H1 (cell line): ENCODE results near the gene TIAM2. TPM values are rescaled to one million over a fixed set of nuclear protein-coding genes. Genes with fewer than 3 reads are reported as not detected.
A peak's percentile ranks its signal among the peaks of the same experiment; 100 is the strongest.

Experiments
- CTCF ChIA-PET: fragments of 300-600 bp; sonication (Branson Sonifier 250); formaldehyde crosslinking; loops from one replicate; lab custom pipeline; 2021; ENCODE audit not compliant: partially characterized antibody; lab: Charles Lee
- POLR2A ChIA-PET: fragments of 300-600 bp; sonication (Branson Sonifier 250); formaldehyde crosslinking; loops from one replicate; lab custom pipeline; 2021; ENCODE audit warnings: inconsistent platforms; ENCODE audit not compliant: partially characterized antibody; lab: Charles Lee
- DNase-seq, 2 experiments: peaks; one replicate each; pipeline versions ENCODE4 v3.0.0 to v3.0.0-alpha.2; 2010 to 2022; ENCODE audit warnings: low spot score in 2 of 2, low read depth in 1 of 2, mixed read lengths in 1 of 2
- FAIRE-seq: peaks from 2 replicates; lab custom pipeline; 2011; peaks lifted over from hg19 to GRCh38; lab: Jason Lieb, UNC
- H2AFZ ChIP-seq: 2 replicates; pipeline ENCODE4 v1.8.1; 2012; ENCODE audit warnings: low read length, inconsistent platforms
- H2AK5ac ChIP-seq: 2 replicates; pipeline ENCODE4 v1.6.1; 2013; ENCODE audit warnings: low read depth, low read length
- H2BK120ac ChIP-seq: replicated peaks from 2 replicates; pipeline ENCODE3; 2013; ENCODE audit warnings: low read depth, low read length, inconsistent platforms
- H2BK12ac ChIP-seq: 2 replicates; pipeline ENCODE4 v1.6.1; 2013; ENCODE audit warnings: low read depth, low read length
- H2BK15ac ChIP-seq: 2 replicates; pipeline ENCODE4 v1.6.1; 2013; ENCODE audit warnings: low read length
- H2BK20ac ChIP-seq: 2 replicates; pipeline ENCODE4 v1.6.1; 2013; ENCODE audit warnings: low read length
- H2BK5ac ChIP-seq: 2 replicates; pipeline ENCODE4 v1.6.1; 2013; ENCODE audit warnings: low read depth, low read length
- H3K14ac ChIP-seq: 2 replicates; pipeline ENCODE4 v1.6.1; 2013; ENCODE audit warnings: inconsistent platforms; ENCODE audit not compliant: insufficient read length
- H3K18ac ChIP-seq: 2 replicates; pipeline ENCODE4 v1.6.1; 2013; ENCODE audit warnings: low read length; ENCODE audit errors: extremely low read depth
- H3K23ac ChIP-seq: 2 replicates; pipeline ENCODE4 v1.6.1; 2013; ENCODE audit warnings: inconsistent platforms; ENCODE audit not compliant: insufficient read length
- H3K23me2 ChIP-seq: 2 replicates; pipeline ENCODE4 v1.6.1; 2013; ENCODE audit warnings: low read depth, low read length
- H3K27ac ChIP-seq: 2 replicates; pipeline ENCODE4 v1.6.1; 2011; ENCODE audit warnings: low read depth, low read length, inconsistent platforms
- H3K27me3 ChIP-seq, 4 experiments: replicated peaks in 1 of 4; 1 replicate in 1 of 4; 2 replicates in 3 of 4; pipeline versions ENCODE4 v1.6.1 to v1.8.1; 2011 to 2013; ENCODE audit warnings: low read length in 3 of 4, mild to moderate bottlenecking in 3 of 4, inconsistent platforms in 2 of 4, mixed read lengths in 2 of 4, moderate library complexity in 1 of 4; ENCODE audit not compliant: control insufficient read depth in 3 of 4, insufficient read depth in 3 of 4; ENCODE audit errors: extremely low read depth in 1 of 4
- H3K36me3 ChIP-seq, 4 experiments: 2 replicates each; pipeline versions ENCODE4 v1.6.1 to v1.8.1; 2011 to 2013; ENCODE audit warnings: mild to moderate bottlenecking in 4 of 4, low read length in 3 of 4, moderate library complexity in 2 of 4, control low read depth in 1 of 4, inconsistent platforms in 1 of 4; ENCODE audit not compliant: insufficient read depth in 4 of 4, control insufficient read depth in 2 of 4
- H3K4ac ChIP-seq: replicated peaks from 2 replicates; pipeline ENCODE3; 2013; ENCODE audit warnings: low read length, low read depth, mixed read lengths, inconsistent platforms; ENCODE audit not compliant: insufficient read length
- H3K4me1 ChIP-seq, 4 experiments: replicated peaks in 1 of 4; 1 replicate in 1 of 4; 2 replicates in 3 of 4; pipeline versions ENCODE4 v1.6.1 to v1.8.1; 2011 to 2013; ENCODE audit warnings: low read length in 3 of 4, inconsistent platforms in 2 of 4, mixed read lengths in 1 of 4; ENCODE audit not compliant: insufficient read depth in 4 of 4, control insufficient read depth in 3 of 4
- H3K4me2 ChIP-seq, 2 experiments: 2 replicates each; pipeline versions ENCODE4 v1.6.1 to v1.8.1; 2011 to 2013; ENCODE audit warnings: low read depth in 2 of 2, low read length in 2 of 2, control low read depth in 1 of 2, inconsistent platforms in 1 of 2, mild to moderate bottlenecking in 1 of 2; ENCODE audit not compliant: insufficient read depth in 1 of 2
- H3K4me3 ChIP-seq, 4 experiments: fragments of 200-600, 300-600 bp in 1 of 4; sonication (generic), shearing (Covaris generic), sonication (Bioruptor Twin) in 1 of 4; 2 replicates each; pipeline versions ENCODE4 v1.5.1 to v1.8.1; 2011 to 2016; ENCODE audit warnings: low read length in 4 of 4, low read depth in 3 of 4, control low read depth in 2 of 4, inconsistent platforms in 2 of 4, mild to moderate bottlenecking in 2 of 4, mixed read lengths in 1 of 4, moderate library complexity in 1 of 4; ENCODE audit not compliant: insufficient read depth in 2 of 4; ENCODE audit errors: extremely low read depth in 1 of 4
- H3K56ac ChIP-seq: replicated peaks from 2 replicates; pipeline ENCODE3; 2013; ENCODE audit warnings: low read depth, mild to moderate bottlenecking, mixed read lengths, low read length, inconsistent platforms; ENCODE audit not compliant: insufficient read length
- H3K79me1 ChIP-seq: 2 replicates; pipeline ENCODE4 v1.6.1; 2013; ENCODE audit warnings: low read depth, low read length, control low read depth
- H3K79me2 ChIP-seq, 2 experiments: 2 replicates each; pipeline versions ENCODE4 v1.6.1 to v1.8.1; 2012 to 2013; ENCODE audit warnings: low read length in 2 of 2, mild to moderate bottlenecking in 2 of 2, inconsistent platforms in 1 of 2; ENCODE audit not compliant: insufficient read depth in 2 of 2, control insufficient read depth in 1 of 2
- H3K9ac ChIP-seq, 4 experiments: replicated peaks in 1 of 4; 1 replicate in 1 of 4; 2 replicates in 3 of 4; pipeline versions ENCODE4 v1.6.1 to v1.8.1; 2011 to 2013; ENCODE audit warnings: low read depth in 3 of 4, low read length in 3 of 4, control low read depth in 2 of 4, mild to moderate bottlenecking in 2 of 4, moderate library complexity in 2 of 4, inconsistent platforms in 1 of 4; ENCODE audit errors: extremely low read depth in 1 of 4
- H3K9me3 ChIP-seq, 2 experiments: 2 replicates each; pipeline versions ENCODE4 v1.6.1 to v1.8.1; 2012 to 2013; ENCODE audit warnings: mild to moderate bottlenecking in 2 of 2, moderate library complexity in 2 of 2, control low read depth in 1 of 2, inconsistent platforms in 1 of 2, low read depth in 1 of 2, low read length in 1 of 2, mixed read lengths in 1 of 2; ENCODE audit not compliant: insufficient read depth in 2 of 2
- H4K20me1 ChIP-seq, 2 experiments: replicated peaks in 1 of 2; 2 replicates each; pipeline versions ENCODE3 to v1.8.1; 2011 to 2013; ENCODE audit warnings: inconsistent platforms in 2 of 2, low read length in 2 of 2, mild to moderate bottlenecking in 1 of 2; ENCODE audit not compliant: insufficient read depth in 2 of 2, control insufficient read depth in 1 of 2
- H4K5ac ChIP-seq: 2 replicates; pipeline ENCODE4 v1.6.1; 2013; ENCODE audit warnings: low read length, low read depth, mixed read lengths, inconsistent platforms; ENCODE audit not compliant: insufficient read length
- H4K8ac ChIP-seq: 2 replicates; pipeline ENCODE4 v1.8.0; 2013; ENCODE audit warnings: mild to moderate bottlenecking, moderate library complexity, low read length, inconsistent platforms; ENCODE audit not compliant: insufficient read depth; ENCODE audit errors: extremely low read depth
- H4K91ac ChIP-seq: replicated peaks from 2 replicates; pipeline ENCODE3; 2013; ENCODE audit warnings: low read length, mixed read lengths, inconsistent platforms; ENCODE audit not compliant: insufficient read length
- BACH1 ChIP-seq: IDR thresholded peaks from 2 replicates; pipeline ENCODE4 v1.6.1; 2012; ENCODE audit warnings: low read length, improper control_type of control experiment
- CBX8 ChIP-seq: fragments of 300-800, 300-1000 bp; sonication (generic); IDR thresholded peaks from 2 replicates; pipeline ENCODE4 v1.7.1; 2016; ENCODE audit warnings: low read depth, low read length, borderline replicate concordance
- CREB1 ChIP-seq: IDR thresholded peaks from 2 replicates; pipeline ENCODE4 v1.6.1; 2012; ENCODE audit warnings: inconsistent platforms
- EP300 ChIP-seq, 2 experiments: IDR thresholded peaks; 1 replicate in 1 of 2; 2 replicates in 1 of 2; pipeline ENCODE4 v1.6.1; 2011 to 2012; ENCODE audit warnings: low read depth in 2 of 2, low read length in 2 of 2, mild to moderate bottlenecking in 2 of 2, borderline replicate concordance in 1 of 2, inconsistent platforms in 1 of 2, moderate library complexity in 1 of 2
- FOSL1 ChIP-seq: IDR thresholded peaks from 2 replicates; pipeline ENCODE4 v1.6.1; 2011; ENCODE audit warnings: mild to moderate bottlenecking, low read depth, low read length, moderate library complexity; ENCODE audit not compliant: insufficient read depth
- JUN ChIP-seq: IDR thresholded peaks from 2 replicates; pipeline ENCODE4 v1.6.1; 2011; ENCODE audit warnings: low read depth, mild to moderate bottlenecking, improper control_type of control experiment, low read length
- MAX ChIP-seq: IDR thresholded peaks from 2 replicates; pipeline ENCODE4 v1.6.1; 2012; ENCODE audit warnings: inconsistent platforms
- PHF8 ChIP-seq: fragments of 200-600 bp; sonication (generic); conservative IDR thresholded peaks from 2 replicates; pipeline ENCODE4 v1.7.1; 2012; ENCODE audit warnings: low read depth, mild to moderate bottlenecking, inconsistent platforms, low read length, moderate library complexity
- POLR2AphosphoS5 ChIP-seq: IDR thresholded peaks from 2 replicates; pipeline ENCODE4 v1.6.1; 2011; ENCODE audit warnings: low read depth, low read length
- POU5F1 ChIP-seq: IDR thresholded peaks from 2 replicates; pipeline ENCODE4 v1.6.1; 2011; ENCODE audit warnings: low read depth, mild to moderate bottlenecking, low read length, moderate library complexity
- SP1 ChIP-seq: IDR thresholded peaks from 2 replicates; pipeline ENCODE4 v1.6.1; 2011; ENCODE audit warnings: low read depth, low read length
- SUZ12 ChIP-seq: fragments of 200-600 bp; sonication (generic); IDR thresholded peaks from 2 replicates; pipeline ENCODE4 v1.6.1; 2012; ENCODE audit warnings: mild to moderate bottlenecking, inconsistent platforms, low read length, moderate library complexity, mixed read lengths
- TAF1 ChIP-seq: IDR thresholded peaks from 2 replicates; pipeline ENCODE4 v1.6.1; 2011; ENCODE audit warnings: mild to moderate bottlenecking, low read depth, low read length
- TCF12 ChIP-seq: IDR thresholded peaks from 2 replicates; pipeline ENCODE4 v1.6.1; 2011; ENCODE audit warnings: low read depth, mild to moderate bottlenecking, low read length
- TEAD4 ChIP-seq: IDR thresholded peaks from 2 replicates; pipeline ENCODE4 v1.6.1; 2012; ENCODE audit warnings: low read depth, low read length, inconsistent platforms, mixed read lengths
- WGBS, 2 experiments: shearing (Covaris generic) in 1 of 2; methylation state at CpG; one replicate each; pipeline versions ENCODE4 v1.1.6 to v1.1.7; 2013 to 2015; ENCODE audit warnings: low lambda C conversion rate in 2 of 2, mixed read lengths in 2 of 2, inconsistent platforms in 1 of 2, low coverage in 1 of 2, missing lambda C conversion rate in 1 of 2; ENCODE audit not compliant: insufficient replicate concordance in 2 of 2, insufficient coverage in 1 of 2, insufficient read length in 1 of 2; ENCODE audit errors: extremely low coverage in 1 of 2, missing lambda C conversion rate in 1 of 2; 5-methylcytosine and 5-hydroxymethylcytosine counted together
- polyA plus RNA-seq, 7 experiments: library from polyadenylated mRNA; depleted of rRNA in 3 of 7; stranded (reverse) in 5 of 7; unstranded in 2 of 7; fragments of >200 nt in 5 of 7; fragments of 200-250 nt in 2 of 7; gene quantifications; 1 replicate in 5 of 7; 2 replicates in 1 of 7; 4 replicates in 1 of 7; pipeline versions ENCODE4 v1.2.1 to v1.2.3, GENCODE V29; 2011 to 2013; ENCODE audit warnings: missing spikeins in 2 of 7, mixed read lengths in 2 of 7
- total RNA-seq: library from RNA; stranded (reverse); fragmentation: NEBNext Ultra II Directional; extraction: Animal tissue kit (Norgen Biotek cat#: 25700); gene quantifications from 2 replicates; pipeline ENCODE4 v1.2.1, GENCODE V29; 2021

TIAM2 gene
- total and polyA plus RNA-seq, 2 of the 8 experiments (the other 6 are each of a cell fraction or from before 2014, with no cell fraction given), result 7.4 to 23.9 TPM

- POLR2A ChIA-PET, result interaction anchor here (1.1 to 1.2 kb wide), 2 partner anchors 9 to 16 kb away, joined by 3 to 4 read pairs; no protein-coding TSS in a partner anchor
- DNase-seq (no peak), FAIRE-seq (peak; percentile 19)
- Histone ChIP-seq H2BK15ac (peak overlapping the region; percentile 94; the same call in 1 of the 2 replicates), H3K79me1 (no peaks in the 10 kb centered on the region; the same call in 1 of the 2 replicates), H4K20me1 (no peaks in the 10 kb centered on the region), H3K23ac (no peak overlapping the region), H3K27ac (no peak overlapping the region), H3K36me3 (no peaks in the 10 kb centered on the region), H2BK5ac (peak overlapping the region; percentile 66; the same call in 1 of the 2 replicates), H2BK120ac (peak overlapping the region; percentile 5), H3K79me2 (no peaks in the 10 kb centered on the region), H3K56ac (no peak overlapping the region), H2AFZ (no peak overlapping the region), H3K27me3 (no peaks in the 10 kb centered on the region), H4K5ac (no peak overlapping the region), H3K14ac (no peak overlapping the region), H3K18ac (peak overlapping the region; percentile 81; the same call in 1 of the 2 replicates), H2AK5ac (peak overlapping the region; percentile 95), H2BK12ac (peak overlapping the region; percentile 52), H3K4me2 (no peak overlapping the region), H4K91ac (peak overlapping the region; percentile 93), H3K23me2 (no peaks in the 10 kb centered on the region; the same call in 1 of the 2 replicates), H3K4me1 (peaks cover 6 to 22% (median 17%) of the 10 kb centered on the region in 4 experiments; a peak in 6 of 7 replicates), H3K4me3 (no peak overlapping the region), H2BK20ac (peak overlapping the region; percentile 96), H3K9ac (no peak overlapping the region), H4K8ac (peak overlapping the region; percentile 17; the same call in 1 of the 2 replicates), H3K4ac (peak overlapping the region; percentile 30), H3K9me3 (no peaks in the 10 kb centered on the region)
- 88% methylated on average over 5 of the region's 5 CpGs; no CpG with 5 or more reads in 1 of the 2 experiments for WGBS, 2 experiments
- CTCF ChIA-PET, result interaction anchor here (1.3 to 1.8 kb wide), 2 partner anchors 34 to 106 kb away, joined by 3 to 5 read pairs; no protein-coding TSS in a partner anchor
- no peak for TF ChIP-seq POU5F1
- no peak for TF ChIP-seq MAX
- TF ChIP-seq SUZ12, result no peak
- TF ChIP-seq BACH1, result no peak
- no peak for TF ChIP-seq SP1
- no peak for TF ChIP-seq PHF8
- TF ChIP-seq POLR2AphosphoS5, result no peak
- TF ChIP-seq TEAD4, result no peak
- no peak for TF ChIP-seq CBX8
- TF ChIP-seq TCF12, result no peak
- TF ChIP-seq CREB1, result no peak
- no peak for TF ChIP-seq FOSL1
- TF ChIP-seq JUN, result no peak
- TF ChIP-seq EP300 (IDR thresholded peaks at IDR 0.05; ENCODE audit: borderline replicate concordance in 1 of 2, low read depth in 2 of 2, low read length in 2 of 2), result no peak
- TF ChIP-seq TAF1, result no peak
Observed at GRCh38 chr6:155117785-155118184, 122.7 kb downstream of the TIAM2 start.
